Breast epithelium (tissue), 4 donors: ENCODE measurements around the gene ZSWIM3. TPM values are rescaled to one million over a fixed set of nuclear protein-coding genes. Genes with fewer than 3 reads are reported as not detected.

ENCODE experiments used
- DNase-seq, 2 donors: peaks; one replicate each; pipeline ENCODE4 v3.0.0-alpha.2; 2019; ENCODE audit warnings: low spot score in 2 of 2
- H3K27ac ChIP-seq, 2 donors: fragments of 200-600 bp; sonication (generic) in 1 of 2; one replicate each; pipeline ENCODE4 v1.5.1; 2016 to 2019; ENCODE audit warnings: mild to moderate bottlenecking in 1 of 2
- H3K27me3 ChIP-seq, 2 donors: fragments of 200-600 bp; sonication (generic) in 1 of 2; one replicate each; pipeline versions ENCODE4 v1.5.1 to v1.6.0; 2017 to 2019; ENCODE audit warnings: control low read depth in 1 of 2, mild to moderate bottlenecking in 1 of 2
- H3K36me3 ChIP-seq: fragments of 200-600 bp; one replicate; pipeline ENCODE4 v1.5.1; 2019
- H3K4me1 ChIP-seq, 2 donors: fragments of 200-600 bp; sonication (generic); one replicate each; pipeline ENCODE4 v1.5.1; 2016 to 2019; ENCODE audit warnings: control low read depth in 1 of 2
- H3K4me3 ChIP-seq, 3 donors: fragments of 200-600 bp; sonication (generic); 1 replicate in 2 of 3; 2 replicates in 1 of 3; pipeline ENCODE4 v1.5.1; 2016 to 2019; ENCODE audit warnings: mild to moderate bottlenecking in 3 of 3, moderate library complexity in 2 of 3
- H3K9me3 ChIP-seq, 2 donors: fragments of 200-600 bp; sonication (generic) in 1 of 2; one replicate each; pipeline ENCODE4 v1.5.1; 2016 to 2019; ENCODE audit warnings: control low read depth in 1 of 2
- POLR2A ChIP-seq: fragments of 450-650 bp; IDR thresholded peaks from one replicate; pipeline ENCODE4 v1.6.1; 2016; ENCODE audit warnings: antibody characterized with exemption, mild to moderate bottlenecking, moderate library complexity
- POLR2AphosphoS5 ChIP-seq, 3 donors: sonication (generic); formaldehyde crosslinking; IDR thresholded peaks; one replicate each; pipeline ENCODE4 v1.6.1; 2017; ENCODE audit warnings: antibody characterized with exemption in 3 of 3
- intact Hi-C: fragments of 100-400 bp; cut with DNase I; formaldehyde crosslinking; loops from one replicate; pipeline ENCODE4 v1.15.1; 2023; ENCODE audit warnings: low total_unique reads
- total RNA-seq, 3 donors: library from RNA; depleted of rRNA; stranded (reverse); fragments of >200 nt; gene quantifications; one replicate each; pipeline ENCODE4 v1.1.0, GENCODE V29; 2016
- TF ChIP-seq, protein P1 (sequence below), 3 donors: fragments of 450-650 bp; IDR thresholded peaks; one replicate each; pipeline ENCODE4 v1.5.1; 2016 to 2017; ENCODE audit warnings: antibody characterized with exemption in 3 of 3, mild to moderate bottlenecking in 3 of 3, moderate library complexity in 3 of 3

ZSWIM3 gene
- total RNA-seq, 3 donors from 2014 or later, result 1.9 to 5.4 (median 4.9) TPM

DNA sequence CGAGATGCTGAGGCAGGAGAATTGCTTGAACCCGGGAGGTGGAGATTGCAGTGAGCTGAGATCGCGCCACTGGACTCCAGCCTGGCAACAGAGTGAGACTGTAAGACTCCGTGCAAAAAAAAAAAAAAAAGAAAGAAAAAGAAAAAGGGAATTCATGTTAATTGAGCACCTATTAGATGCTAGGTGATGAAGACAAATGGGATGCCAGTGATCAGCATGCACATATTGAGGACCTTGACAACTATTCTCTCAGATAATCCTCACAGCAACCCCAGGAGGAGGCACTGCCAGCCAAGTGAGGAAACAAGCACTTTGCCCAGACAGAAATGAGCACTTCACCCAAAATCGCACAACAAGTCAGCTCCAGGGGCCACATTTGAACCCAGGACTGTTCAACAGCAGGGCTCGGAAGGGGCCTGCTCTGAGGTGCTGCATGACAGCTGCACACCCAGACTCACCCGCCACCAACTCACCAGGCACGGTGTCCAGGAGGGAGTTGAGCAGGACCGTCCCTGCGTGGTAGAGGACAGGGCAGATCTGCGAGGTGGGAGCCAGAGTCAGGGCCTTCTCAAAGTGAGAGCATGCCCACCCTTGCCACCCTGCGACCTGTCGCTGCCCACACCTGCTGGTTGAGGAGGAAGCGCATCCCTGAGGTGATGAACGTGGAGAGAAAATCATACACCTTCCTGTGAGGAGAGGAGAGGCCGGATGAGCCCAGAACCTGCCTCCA lies 50.0 kb downstream of the ZSWIM3 start:
- no peak overlapping the region for H3K4me3 ChIP-seq
- intact Hi-C loops, result no loop called here

DNA sequence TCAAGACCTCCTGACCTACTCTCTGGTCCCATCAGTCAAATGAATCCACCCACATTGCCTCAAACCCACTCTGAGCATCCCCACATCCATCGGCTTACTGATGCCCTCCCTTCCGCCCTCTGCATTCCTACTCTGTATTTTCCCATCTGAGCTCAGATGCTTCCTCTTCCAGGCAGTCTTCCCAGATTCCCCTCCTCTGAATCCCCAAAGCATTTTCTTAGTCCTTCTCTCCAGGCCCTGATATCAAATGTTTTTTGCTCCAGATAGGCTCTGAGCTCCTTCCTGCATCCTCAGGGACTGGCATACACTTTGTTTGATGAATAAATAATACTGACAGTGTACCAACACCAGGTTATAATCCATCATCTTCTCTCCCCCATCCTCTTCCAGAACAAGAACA lies 50.7 kb downstream of the ZSWIM3 start:
- peak overlapping the region in 1 of 3 donors; percentile 4 for H3K4me3 ChIP-seq
- intact Hi-C loops, result no loop called here
- no peak for TF ChIP-seq POLR2A
- TF ChIP-seq, protein P1, sequence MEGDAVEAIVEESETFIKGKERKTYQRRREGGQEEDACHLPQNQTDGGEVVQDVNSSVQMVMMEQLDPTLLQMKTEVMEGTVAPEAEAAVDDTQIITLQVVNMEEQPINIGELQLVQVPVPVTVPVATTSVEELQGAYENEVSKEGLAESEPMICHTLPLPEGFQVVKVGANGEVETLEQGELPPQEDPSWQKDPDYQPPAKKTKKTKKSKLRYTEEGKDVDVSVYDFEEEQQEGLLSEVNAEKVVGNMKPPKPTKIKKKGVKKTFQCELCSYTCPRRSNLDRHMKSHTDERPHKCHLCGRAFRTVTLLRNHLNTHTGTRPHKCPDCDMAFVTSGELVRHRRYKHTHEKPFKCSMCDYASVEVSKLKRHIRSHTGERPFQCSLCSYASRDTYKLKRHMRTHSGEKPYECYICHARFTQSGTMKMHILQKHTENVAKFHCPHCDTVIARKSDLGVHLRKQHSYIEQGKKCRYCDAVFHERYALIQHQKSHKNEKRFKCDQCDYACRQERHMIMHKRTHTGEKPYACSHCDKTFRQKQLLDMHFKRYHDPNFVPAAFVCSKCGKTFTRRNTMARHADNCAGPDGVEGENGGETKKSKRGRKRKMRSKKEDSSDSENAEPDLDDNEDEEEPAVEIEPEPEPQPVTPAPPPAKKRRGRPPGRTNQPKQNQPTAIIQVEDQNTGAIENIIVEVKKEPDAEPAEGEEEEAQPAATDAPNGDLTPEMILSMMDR (IDR thresholded peaks at IDR 0.05), result no peak
- TF ChIP-seq POLR2AphosphoS5 (IDR thresholded peaks at IDR 0.05), result no peak

More for the DNA sequence above, 50.0 kb downstream of the ZSWIM3 start:
- no peaks in the 10 kb centered on the region for H3K27me3 ChIP-seq
- TF ChIP-seq POLR2A (no peak), POLR2AphosphoS5 (IDR thresholded peaks at IDR 0.05) (no peak)
- TF ChIP-seq, protein P1 (IDR thresholded peaks at IDR 0.05), result no peak
- H3K36me3 ChIP-seq, result no peaks in the 10 kb centered on the region
- no peak overlapping the region for H3K27ac ChIP-seq
- no peaks in the 10 kb centered on the region for H3K4me1 ChIP-seq
- no peak for DNase-seq
- H3K9me3 ChIP-seq, result no peaks in the 10 kb centered on the region

DNA sequence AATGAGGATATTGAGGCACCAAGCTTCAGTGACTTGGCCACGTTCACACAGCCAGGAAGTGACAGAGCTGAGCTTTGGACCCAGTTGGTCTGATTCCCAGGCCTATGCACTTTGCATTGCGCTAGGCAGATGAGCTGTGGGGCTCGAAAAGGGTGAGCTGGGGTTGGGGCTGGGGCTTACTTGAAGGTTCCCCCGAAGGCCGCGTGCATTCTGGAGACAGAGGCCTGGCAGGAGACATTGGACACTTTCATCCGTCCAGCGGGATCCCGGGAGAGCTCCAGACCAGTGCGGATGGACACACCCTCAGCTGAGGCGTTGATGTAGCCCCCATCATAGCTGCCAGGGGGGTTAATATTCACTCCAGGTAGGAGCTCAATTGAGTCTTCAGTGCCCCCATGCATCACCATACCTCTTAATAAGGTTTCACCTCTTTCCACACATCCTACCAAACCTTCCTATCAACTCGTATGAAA lies 52.0 kb downstream of the ZSWIM3 start:
- DNase-seq, result no peak
- intact Hi-C loops, result loop anchor here (1.0 kb wide), 1 partner anchor 19 kb away; no protein-coding TSS in a partner anchor

More for the DNA sequence above, 50.7 kb downstream of the ZSWIM3 start:
- H3K4me1 ChIP-seq, result no peaks in the 10 kb centered on the region
- no peaks in the 10 kb centered on the region for H3K9me3 ChIP-seq
- H3K27ac ChIP-seq, result no peak overlapping the region
- no peaks in the 10 kb centered on the region for H3K36me3 ChIP-seq
- no peak for DNase-seq
- H3K27me3 ChIP-seq, result no peaks in the 10 kb centered on the region

DNA sequence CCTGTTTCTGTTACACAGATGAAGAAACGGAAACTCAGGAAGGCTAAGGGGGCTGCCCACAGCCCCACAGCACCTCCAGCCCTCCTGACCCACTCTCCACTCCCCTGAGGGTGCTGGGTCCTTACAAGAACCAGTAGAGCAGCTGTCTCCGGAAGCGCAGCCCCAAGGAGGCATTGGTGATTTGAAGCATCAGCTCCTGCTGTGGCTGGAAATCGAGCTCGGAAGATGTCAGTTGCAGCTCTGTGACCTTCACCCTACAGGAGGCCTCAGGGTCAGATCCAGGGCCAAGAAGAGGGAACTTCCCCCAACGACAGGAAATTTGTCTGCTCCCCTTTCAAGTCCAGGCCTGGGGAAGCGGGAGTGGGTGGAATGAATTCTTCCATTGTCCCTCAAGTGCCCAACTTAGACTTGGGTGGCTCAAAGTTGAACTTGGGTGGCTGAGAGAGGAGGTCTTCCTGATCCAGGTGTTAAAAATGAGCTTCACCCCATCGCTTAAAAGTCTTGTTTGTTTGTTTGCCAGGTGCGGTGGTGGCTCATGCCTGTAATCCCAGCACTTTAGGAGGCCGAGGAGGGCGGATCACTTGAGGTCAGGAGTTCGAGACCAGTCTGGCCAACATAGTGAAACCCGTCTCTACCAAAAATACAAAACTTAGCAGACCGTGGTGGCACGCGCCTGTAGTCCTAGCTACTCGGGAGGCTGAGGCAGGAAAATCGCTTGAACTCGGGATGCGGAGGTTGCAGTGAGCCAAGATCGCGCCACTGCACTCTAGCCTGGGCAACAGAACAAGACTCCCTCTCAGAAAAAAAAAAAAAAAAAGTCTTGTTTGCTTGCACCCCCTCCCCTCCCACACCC lies 52.6 kb downstream of the ZSWIM3 start:
- TF ChIP-seq, protein P1 (IDR thresholded peaks at IDR 0.05), result no peak
- TF ChIP-seq POLR2A, result no peak
- TF ChIP-seq POLR2AphosphoS5 (IDR thresholded peaks at IDR 0.05), result no peak
- Histone ChIP-seq H3K27me3 (no peaks in the 10 kb centered on the region), H3K27ac (peak overlapping the region; percentile 48 to 50), H3K4me3 (peak overlapping the region; percentile 58 to 77 (median 61)), H3K9me3 (no peaks in the 10 kb centered on the region), H3K4me1 (no peaks in the 10 kb centered on the region), H3K36me3 (no peaks in the 10 kb centered on the region)
- DNase-seq, result no peak
- intact Hi-C loops, result loop anchor here (1.0 kb wide), 1 partner anchor 18 kb away; no protein-coding TSS in a partner anchor

More for the DNA sequence above, 52.0 kb downstream of the ZSWIM3 start:
- no peaks in the 10 kb centered on the region for H3K36me3 ChIP-seq
- TF ChIP-seq POLR2A (no peak), POLR2AphosphoS5 (IDR thresholded peaks at IDR 0.05) (no peak)
- TF ChIP-seq, protein P1 (IDR thresholded peaks at IDR 0.05), result no peak
- H3K4me3 ChIP-seq, result peak overlapping the region in 1 of 3 donors; percentile 20
- H3K27ac ChIP-seq, result no peak overlapping the region
- no peaks in the 10 kb centered on the region for H3K27me3 ChIP-seq
- H3K9me3 ChIP-seq, result no peaks in the 10 kb centered on the region
- H3K4me1 ChIP-seq, result no peaks in the 10 kb centered on the region
